Nasal cavity respiratory epithelium epithelial cell of viscerocranial mucosa (primary cell): ENCODE measurements around the gene HTRA1. TPM values are rescaled to one million over a fixed set of nuclear protein-coding genes. Genes with fewer than 3 reads are reported as not detected.

Experiments used
- total RNA-seq: library from RNA; depleted of rRNA; stranded (reverse); fragments of >200 nt; gene quantifications from 2 replicates; pipeline ENCODE4 v1.2.3, GENCODE V29; 2014

The HTRA1 gene
- total RNA-seq = 120 and 178 TPM in 2 replicates

GRCh38 chr10:122461367-122461728 is at the start of gene HTRA1:
HTRA1 (plus strand) TSS chr10:122461553; CDS start chr10:122461653, 100 bp downstream.

GRCh38 chr10:122454603-122455080 is 6.7 kb upstream of the HTRA1 start, which contains the start of gene ARMS2:
ARMS2 (plus strand) TSS chr10:122454653; CDS start chr10:122454728, 75 bp downstream.

DNA sequence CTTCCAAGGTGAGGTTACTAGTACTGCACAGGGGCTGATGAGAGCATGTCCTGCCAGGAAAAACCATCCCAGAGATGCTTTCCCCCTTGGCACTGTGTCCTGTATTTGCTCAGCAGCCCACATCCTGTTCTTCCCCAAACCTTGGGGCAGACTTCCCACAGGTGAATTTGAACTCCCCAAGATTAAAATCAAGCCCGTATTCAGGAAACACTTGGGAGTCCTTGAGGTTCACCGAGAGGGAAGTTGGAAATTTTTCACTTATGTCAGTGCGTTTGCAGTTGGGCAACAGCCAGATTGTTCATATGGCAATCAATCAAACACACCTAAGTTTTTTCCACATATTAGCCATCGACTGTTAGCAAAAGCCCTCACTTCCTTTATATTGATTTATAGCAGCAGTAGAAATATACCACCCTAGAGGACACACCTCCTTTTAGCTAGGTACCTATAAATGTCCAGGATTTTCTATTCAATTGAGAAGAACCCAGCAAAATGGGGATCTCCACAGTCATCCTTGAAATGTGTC is 99.0 kb downstream of the HTRA1 start, which contains the start of gene DMBT1:
Gene DMBT1 (plus strand): TSS at position 476 of the 526 bp plus-strand sequence. CDS start 17 bp downstream, at position 493.

Other genes starting within 250 kb of the HTRA1 start
- under 0.01 and 0.07 TPM in 2 replicates for gene BTBD16, start 190.3 kb upstream of the HTRA1 start, total RNA-seq
- 54.7 and 67.4 TPM in 2 replicates for gene PLEKHA1, start 86.8 kb upstream of the HTRA1 start, total RNA-seq
- not detected in 2 replicates for gene ARMS2, start 6.9 kb upstream of the HTRA1 start, total RNA-seq
- under 0.01 TPM in 1 of 2 replicates, not detected in the other for gene DMBT1, start 99.2 kb downstream of the HTRA1 start, total RNA-seq
- not detected in 2 replicates for gene C10orf120, start 238.3 kb downstream of the HTRA1 start, total RNA-seq